Type B pancreatic cell (in vitro differentiated cells): ENCODE data around the gene RADIL. TPM values are rescaled to one million over a fixed set of nuclear protein-coding genes. Genes with fewer than 3 reads are reported as not detected.

Experiments used
- DNase-seq: peaks from one replicate; pipeline ENCODE4 v3.0.0; 2021; ENCODE audit warnings: mixed read lengths; ENCODE audit not compliant: unreplicated experiment; ENCODE audit errors: extremely low spot score
- H3K27ac Mint-ChIP-seq: 2 replicates; pipeline ENCODE4 v1.8.0; 2021; ENCODE audit warnings: mild to moderate bottlenecking, mixed read lengths
- H3K27me3 Mint-ChIP-seq: 2 replicates; pipeline ENCODE4 v1.8.0; 2021; ENCODE audit warnings: mixed read lengths
- H3K36me3 Mint-ChIP-seq: 2 replicates; pipeline ENCODE4 v1.8.0; 2021; ENCODE audit warnings: mixed read lengths
- H3K4me1 Mint-ChIP-seq: one replicate; pipeline ENCODE4 v1.8.0; 2021; ENCODE audit warnings: mixed read lengths; ENCODE audit not compliant: unreplicated experiment
- H3K4me3 Mint-ChIP-seq: 2 replicates; pipeline ENCODE4 v1.8.0; 2021; ENCODE audit warnings: mild to moderate bottlenecking, mixed read lengths
- H3K9me3 Mint-ChIP-seq: 2 replicates; pipeline ENCODE4 v1.8.0; 2021; ENCODE audit warnings: mixed read lengths
- total RNA-seq: library from RNA; stranded (reverse); gene quantifications from 2 replicates; pipeline ENCODE4 v1.2.1, GENCODE V29; 2021; ENCODE audit warnings: low replicate concordance
- TF ChIP-seq, protein P1 (sequence below): fragments of 200-600 bp; sonication (generic); conservative IDR thresholded peaks from 2 replicates; pipeline ENCODE4 v1.5.0; 2021; ENCODE audit warnings: antibody characterized with exemption, mild to moderate bottlenecking

The RADIL gene
- total RNA-seq, 1 donor from 2014 or later = 11.8 TPM

DNA sequence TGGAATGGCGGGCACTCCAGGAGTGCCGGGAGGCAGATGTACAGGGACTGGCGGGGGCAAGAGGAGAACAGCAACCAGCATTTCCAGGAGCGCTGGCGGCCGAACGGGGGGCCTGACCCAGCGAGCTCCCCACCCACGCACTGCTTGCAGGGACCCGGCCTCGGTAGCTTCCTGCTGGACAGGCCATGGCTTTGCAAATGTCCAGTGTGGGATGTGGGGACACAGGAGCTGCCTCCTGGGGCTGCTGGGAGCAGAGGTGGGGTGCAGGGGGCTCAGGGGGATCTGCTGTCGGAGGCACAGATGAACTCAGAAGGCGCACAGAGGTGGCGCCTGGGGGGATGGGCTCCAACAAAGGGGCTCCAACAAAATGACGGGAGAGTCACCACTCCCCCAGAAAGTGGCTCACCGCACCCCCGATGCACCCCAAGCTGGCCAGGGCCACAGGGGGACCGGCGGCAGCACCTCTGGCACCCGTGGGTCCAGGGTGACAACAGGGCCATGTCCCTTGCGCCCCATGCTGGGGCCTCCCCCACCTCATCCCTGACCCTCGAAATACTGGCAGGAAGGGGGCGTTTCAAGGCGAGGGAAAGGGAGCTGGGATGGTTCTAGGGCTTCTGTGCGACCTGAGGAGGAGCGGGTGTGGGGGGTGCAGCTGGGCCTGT lies 67.0 kb downstream of the RADIL start:
- H3K4me1 Mint-ChIP-seq = peaks cover 8% of the 10 kb centered on the region
- H3K27ac Mint-ChIP-seq = no peak overlapping the region
- TF ChIP-seq, protein P1, sequence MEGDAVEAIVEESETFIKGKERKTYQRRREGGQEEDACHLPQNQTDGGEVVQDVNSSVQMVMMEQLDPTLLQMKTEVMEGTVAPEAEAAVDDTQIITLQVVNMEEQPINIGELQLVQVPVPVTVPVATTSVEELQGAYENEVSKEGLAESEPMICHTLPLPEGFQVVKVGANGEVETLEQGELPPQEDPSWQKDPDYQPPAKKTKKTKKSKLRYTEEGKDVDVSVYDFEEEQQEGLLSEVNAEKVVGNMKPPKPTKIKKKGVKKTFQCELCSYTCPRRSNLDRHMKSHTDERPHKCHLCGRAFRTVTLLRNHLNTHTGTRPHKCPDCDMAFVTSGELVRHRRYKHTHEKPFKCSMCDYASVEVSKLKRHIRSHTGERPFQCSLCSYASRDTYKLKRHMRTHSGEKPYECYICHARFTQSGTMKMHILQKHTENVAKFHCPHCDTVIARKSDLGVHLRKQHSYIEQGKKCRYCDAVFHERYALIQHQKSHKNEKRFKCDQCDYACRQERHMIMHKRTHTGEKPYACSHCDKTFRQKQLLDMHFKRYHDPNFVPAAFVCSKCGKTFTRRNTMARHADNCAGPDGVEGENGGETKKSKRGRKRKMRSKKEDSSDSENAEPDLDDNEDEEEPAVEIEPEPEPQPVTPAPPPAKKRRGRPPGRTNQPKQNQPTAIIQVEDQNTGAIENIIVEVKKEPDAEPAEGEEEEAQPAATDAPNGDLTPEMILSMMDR = no peak
- H3K9me3 Mint-ChIP-seq = no peaks in the 10 kb centered on the region
- DNase-seq = no peak
- peaks cover 10% of the 10 kb centered on the region for H3K27me3 Mint-ChIP-seq
- H3K4me3 Mint-ChIP-seq = no peak overlapping the region
- H3K36me3 Mint-ChIP-seq = peaks cover 10% of the 10 kb centered on the region

GRCh38 chr7:4815609-4816418 lies 67.7 kb downstream of the RADIL start:
- TF ChIP-seq, protein P1 = no peak
- no peak for DNase-seq
- Mint-ChIP-seq H3K27ac (no peak overlapping the region), H3K4me3 (no peak overlapping the region), H3K27me3 (peaks cover 10% of the 10 kb centered on the region), H3K36me3 (peaks cover 10% of the 10 kb centered on the region), H3K4me1 (peaks cover 8% of the 10 kb centered on the region), H3K9me3 (no peaks in the 10 kb centered on the region)

DNA sequence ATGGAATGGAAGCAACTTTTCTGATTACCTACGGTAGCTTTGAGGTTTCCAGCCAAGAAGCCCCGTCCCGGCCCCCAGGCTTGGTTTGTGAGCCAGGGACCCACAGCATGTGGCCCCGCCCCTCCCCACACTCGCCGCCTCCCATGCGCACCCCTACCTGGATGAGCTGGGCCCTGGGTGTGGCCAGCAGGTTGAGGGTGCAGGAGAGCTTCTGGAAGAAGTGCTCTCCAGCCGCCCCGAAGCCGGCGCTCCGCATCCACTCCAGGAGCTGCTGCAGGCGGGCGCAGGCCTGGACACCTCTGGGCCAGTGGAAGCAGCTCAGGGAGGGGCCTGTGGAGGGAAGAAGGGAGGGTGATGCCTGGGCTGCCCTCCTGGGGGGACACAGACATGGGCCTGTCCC lies 68.4 kb downstream of the RADIL start:
- Mint-ChIP-seq H3K4me1 (peaks cover 8% of the 10 kb centered on the region), H3K36me3 (peaks cover 10% of the 10 kb centered on the region)
- TF ChIP-seq, protein P1 = no peak

DNA sequence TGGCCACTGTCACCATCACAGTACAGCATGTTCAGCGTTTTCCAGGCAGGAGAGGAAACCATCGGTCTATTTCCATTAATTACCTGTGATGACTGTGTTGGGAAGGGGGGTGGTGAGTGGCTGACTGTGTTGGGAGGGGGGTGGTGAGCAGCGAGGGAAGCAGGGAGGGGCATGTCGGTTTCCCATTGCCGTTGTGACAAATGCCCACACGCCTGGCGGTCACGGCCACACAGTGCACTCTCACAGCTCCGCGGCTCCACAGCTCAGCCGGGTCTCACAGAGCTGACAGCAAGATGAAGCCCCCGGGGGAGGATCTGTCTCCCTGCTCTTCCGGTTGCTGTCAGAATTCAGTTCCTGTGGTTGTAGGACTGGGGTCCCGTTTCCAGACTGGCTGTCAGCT lies 69.1 kb downstream of the RADIL start:
- Mint-ChIP-seq H3K4me3 (no peak overlapping the region), H3K4me1 (peaks cover 4% of the 10 kb centered on the region), H3K36me3 (peaks cover 10% of the 10 kb centered on the region), H3K27me3 (peaks cover 10% of the 10 kb centered on the region), H3K9me3 (no peaks in the 10 kb centered on the region), H3K27ac (no peak overlapping the region)
- TF ChIP-seq, protein P1 = no peak
- DNase-seq = no peak

More for the DNA sequence above, 68.4 kb downstream of the RADIL start:
- no peak overlapping the region for H3K27ac Mint-ChIP-seq
- H3K9me3 Mint-ChIP-seq = no peaks in the 10 kb centered on the region
- H3K27me3 Mint-ChIP-seq = peaks cover 10% of the 10 kb centered on the region
- H3K4me3 Mint-ChIP-seq = no peak overlapping the region
- DNase-seq = no peak

DNA sequence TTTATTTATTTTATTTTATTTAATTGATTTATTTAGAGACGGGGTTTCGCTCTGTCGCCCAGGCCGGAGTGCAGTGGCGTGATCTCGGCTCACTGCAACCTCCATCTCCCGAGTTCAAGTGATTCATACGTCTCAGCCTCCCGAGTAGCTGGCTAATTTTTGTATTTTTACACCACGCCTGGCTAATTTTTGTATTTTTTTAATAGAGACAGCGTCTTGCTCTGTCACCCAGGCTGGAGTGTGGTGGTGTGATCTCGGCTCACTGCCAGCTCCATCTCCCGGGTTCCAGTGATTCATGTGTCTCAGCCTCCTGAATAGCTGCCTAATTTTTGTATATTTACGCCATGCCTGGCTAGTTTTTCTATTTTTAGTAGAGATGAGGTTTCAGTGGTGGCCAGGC lies 73.8 kb downstream of the RADIL start:
- Mint-ChIP-seq H3K27me3 (peaks cover 22% of the 10 kb centered on the region), H3K4me1 (peaks cover 3% of the 10 kb centered on the region), H3K9me3 (no peaks in the 10 kb centered on the region), H3K4me3 (no peak overlapping the region), H3K36me3 (peaks cover 10% of the 10 kb centered on the region), H3K27ac (no peak overlapping the region)
- no peak for DNase-seq
- TF ChIP-seq, protein P1 = no peak
